Nucleus accumbens (tissue), 56 donors: Measurements from ENCODE around the gene DNAJC27.

ENCODE experiments used
- DNase-seq, 56 donors: peaks; one replicate each; lab custom pipeline; 2025; lab: John Stamatoyannopoulos, UW

The DNAJC27 gene

GRCh38 chr2:24929230-24929629 is 42.5 kb downstream of the DNAJC27 start:
- no peak for DNase-seq

- DNase-seq = no peak
Measured at GRCh38 chr2:24928036-24928435, 43.7 kb downstream of the DNAJC27 start.

- DNase-seq = peak in 6 of 56 donors; percentile 18 to 50 (median 34)
Measured at GRCh38 chr2:24926602-24927252, 45.0 kb downstream of the DNAJC27 start.

GRCh38 chr2:24926220-24926601 is 45.5 kb downstream of the DNAJC27 start:
- no peak for DNase-seq

GRCh38 chr2:24925815-24926214 is 45.9 kb downstream of the DNAJC27 start:
- no peak for DNase-seq

GRCh38 chr2:24924732-24925131 is 47.0 kb downstream of the DNAJC27 start:
- DNase-seq = no peak

- no peak for DNase-seq
Measured at GRCh38 chr2:24924266-24924665, 47.5 kb downstream of the DNAJC27 start.

GRCh38 chr2:24923106-24923505 is 48.6 kb downstream of the DNAJC27 start:
- no peak for DNase-seq

- no peak for DNase-seq
Measured at GRCh38 chr2:24922556-24922955, 49.2 kb downstream of the DNAJC27 start.

- peak in 1 of 56 donors; percentile 25 for DNase-seq
Measured at GRCh38 chr2:24920809-24921441, 50.8 kb downstream of the DNAJC27 start.

- peak in 37 of 56 donors; percentile 18 to 86 (median 48) for DNase-seq
Measured at GRCh38 chr2:24920098-24920808, 51.5 kb downstream of the DNAJC27 start, which contains the start of gene ADCY3. Gene ADCY3, minus strand, starts transcription at chr2:24920237. Its CDS starts 1,250 bp downstream, at chr2:24918987.

GRCh38 chr2:24919506-24920097 is 52.2 kb downstream of the DNAJC27 start:
- peak in 2 of 56 donors; percentile 58 to 75 for DNase-seq

GRCh38 chr2:24919037-24919505 is 52.7 kb downstream of the DNAJC27 start:
- DNase-seq = peak in 1 of 56 donors; percentile 43

GRCh38 chr2:24918326-24919036 is 53.3 kb downstream of the DNAJC27 start:
- no peak for DNase-seq

GRCh38 chr2:24917731-24918325 is 53.9 kb downstream of the DNAJC27 start:
- DNase-seq = no peak

GRCh38 chr2:24917086-24917485 is 54.7 kb downstream of the DNAJC27 start:
- no peak for DNase-seq

GRCh38 chr2:24915796-24916195 is 56.0 kb downstream of the DNAJC27 start:
- no peak for DNase-seq

- DNase-seq = no peak
Measured at GRCh38 chr2:24915175-24915574, 56.6 kb downstream of the DNAJC27 start.

- no peak for DNase-seq
Measured at GRCh38 chr2:24914713-24915112, 57.0 kb downstream of the DNAJC27 start.

- DNase-seq = peak in 7 of 56 donors; percentile 10 to 42 (median 26)
Measured at GRCh38 chr2:24913911-24914310, 57.8 kb downstream of the DNAJC27 start.
